Astrocyte of the cerebellum (primary cell): ENCODE results near the gene SDK2.

Source experiments
- DNase-seq: peaks from one replicate; pipeline ENCODE4 v3.0.0-alpha.2; 2011; ENCODE audit warnings: low read depth
- H3K4me3 ChIP-seq: 2 replicates; pipeline ENCODE4 v1.5.1; 2011; ENCODE audit warnings: mild to moderate bottlenecking, low read depth, low read length, moderate library complexity
- CTCF ChIP-seq: IDR thresholded peaks from 2 replicates; pipeline ENCODE4 v1.5.1; 2012; ENCODE audit warnings: low read length, low read depth, moderate library complexity, mild to moderate bottlenecking; ENCODE audit errors: missing control alignments
- in situ Hi-C: cut with HindIII; loops from 2 replicates; pipeline ENCODE4 v1.10.0; 2017; ENCODE audit warnings: low sequenced_read_pairs

Gene SDK2

GRCh38 chr17:73357981-73358380 lies 286.3 kb downstream of the SDK2 start:
- H3K4me3 ChIP-seq = no peak overlapping the region
- no peak for DNase-seq
- TF ChIP-seq CTCF = no peak
- in situ Hi-C loops = no loop called here

GRCh38 chr17:73357318-73357717 lies 286.9 kb downstream of the SDK2 start:
- no peak for DNase-seq
- TF ChIP-seq CTCF = no peak
- in situ Hi-C loops = no loop called here
- H3K4me3 ChIP-seq = no peak overlapping the region

GRCh38 chr17:73356561-73357170 lies 287.6 kb downstream of the SDK2 start:
- in situ Hi-C loops = no loop called here
- no peak for DNase-seq
- H3K4me3 ChIP-seq = no peak overlapping the region
- TF ChIP-seq CTCF = no peak

- DNase-seq = no peak
- in situ Hi-C loops = no loop called here
- no peak overlapping the region for H3K4me3 ChIP-seq
- no peak for TF ChIP-seq CTCF
Measured at GRCh38 chr17:73354423-73355284, 289.6 kb downstream of the SDK2 start.

DNA sequence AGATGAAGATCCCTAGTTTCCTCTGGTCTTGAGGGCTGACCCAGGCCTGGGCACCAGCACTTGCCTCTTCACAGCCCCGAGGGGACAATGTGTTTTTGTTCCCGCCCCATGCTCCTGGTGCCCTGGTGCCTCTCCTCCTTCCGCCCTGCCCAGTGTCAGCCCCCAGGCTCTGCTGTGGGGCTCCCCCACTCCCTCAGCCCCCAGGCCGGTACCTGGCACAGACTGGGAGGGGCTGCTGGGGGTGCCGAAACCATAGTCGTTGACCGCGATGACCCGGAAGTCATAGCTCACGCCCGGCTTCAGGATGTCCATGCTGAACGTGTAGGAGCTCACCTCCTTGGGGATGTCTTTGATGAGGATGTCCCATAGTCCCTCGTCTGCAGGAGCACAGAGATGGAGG lies 292.0 kb downstream of the SDK2 start:
- in situ Hi-C loops = no loop called here
- DNase-seq = no peak
- TF ChIP-seq CTCF = no peak
- H3K4me3 ChIP-seq = no peak overlapping the region

DNA sequence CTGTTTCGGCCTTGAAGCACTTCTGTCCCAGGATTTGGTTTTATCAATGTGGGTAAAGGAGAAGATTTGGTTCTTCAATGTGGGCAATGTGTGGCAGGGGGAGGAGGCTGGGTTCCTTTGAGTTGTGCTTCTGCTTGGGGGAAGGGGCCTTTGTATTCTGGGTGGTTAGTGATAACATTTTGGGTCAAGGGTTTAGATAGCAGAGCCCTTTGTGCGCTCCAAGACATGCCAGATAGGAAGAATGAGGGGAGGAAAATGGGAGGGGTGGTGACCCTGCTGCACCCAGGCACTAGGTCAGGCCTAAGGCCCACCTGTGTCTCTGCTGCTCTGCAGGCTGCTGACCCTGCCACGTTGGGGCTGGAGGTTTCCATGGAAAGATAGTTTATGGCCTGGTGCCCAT lies 292.5 kb downstream of the SDK2 start:
- in situ Hi-C loops = no loop called here
- DNase-seq = no peak
- no peak overlapping the region for H3K4me3 ChIP-seq
- no peak for TF ChIP-seq CTCF
